ENCODE results near the gene NAA20.
A peak's percentile ranks its signal among the peaks of the same experiment; 100 is the strongest.

Gene NAA20

GRCh38 chr20:20021835-20022234 is 4.7 kb downstream of the NAA20 start:
- no peak for DNase-seq
- Mint-ChIP-seq H3K9me3 (no peaks in the 10 kb centered on the region), H3K27ac (peak overlapping the region; percentile 86), H3K27me3 (no peaks in the 10 kb centered on the region), H3K36me3 (ENCODE audit: low read depth) (peaks cover 90% of the 10 kb centered on the region), H3K4me3 (peak overlapping the region; percentile 10), H3K4me1 (ENCODE audit: low read depth) (peaks cover 60% of the 10 kb centered on the region)

- Mint-ChIP-seq H3K4me1 (ENCODE audit: low read depth) (peaks cover 57% of the 10 kb centered on the region), H3K27ac (peak overlapping the region; percentile 86)
- no peak for DNase-seq
These were observed 5.3 kb downstream of the NAA20 start for GRCh38 chr20:20022498-20022897.

GRCh38 chr20:20023395-20023794 is 6.2 kb downstream of the NAA20 start:
- Mint-ChIP-seq H3K27me3 (no peaks in the 10 kb centered on the region), H3K9me3 (no peaks in the 10 kb centered on the region), H3K4me1 (ENCODE audit: low read depth) (peaks cover 54% of the 10 kb centered on the region), H3K4me3 (no peak overlapping the region), H3K36me3 (ENCODE audit: low read depth) (peaks cover 96% of the 10 kb centered on the region), H3K27ac (peak overlapping the region; percentile 86)
- no peak for DNase-seq

More at GRCh38 chr20:20022498-20022897, 5.3 kb downstream of the NAA20 start:
- Mint-ChIP-seq H3K27me3 (no peaks in the 10 kb centered on the region), H3K4me3 (peak overlapping the region; percentile 6), H3K9me3 (no peaks in the 10 kb centered on the region), H3K36me3 (ENCODE audit: low read depth) (peaks cover 96% of the 10 kb centered on the region)

GRCh38 chr20:20024942-20025341 is 7.8 kb downstream of the NAA20 start:
- peak overlapping the region; percentile 13 for H3K27ac Mint-ChIP-seq
- peaks cover 40% of the 10 kb centered on the region for H3K4me1 Mint-ChIP-seq (ENCODE audit: low read depth)
- DNase-seq, result no peak
- no peaks in the 10 kb centered on the region for H3K27me3 Mint-ChIP-seq
- no peak overlapping the region for H3K4me3 Mint-ChIP-seq
- H3K9me3 Mint-ChIP-seq, result no peaks in the 10 kb centered on the region
- peaks cover 93% of the 10 kb centered on the region for H3K36me3 Mint-ChIP-seq (ENCODE audit: low read depth)

- Mint-ChIP-seq H3K27ac (no peak overlapping the region), H3K9me3 (no peaks in the 10 kb centered on the region), H3K36me3 (ENCODE audit: low read depth) (peaks cover 94% of the 10 kb centered on the region), H3K4me1 (ENCODE audit: low read depth) (peaks cover 20% of the 10 kb centered on the region), H3K27me3 (no peaks in the 10 kb centered on the region), H3K4me3 (no peak overlapping the region)
- no peak for DNase-seq
These were observed 10.1 kb downstream of the NAA20 start for GRCh38 chr20:20027284-20027683.

- peaks cover 93% of the 10 kb centered on the region for H3K36me3 Mint-ChIP-seq (ENCODE audit: low read depth)
- no peaks in the 10 kb centered on the region for H3K9me3 Mint-ChIP-seq
- H3K4me1 Mint-ChIP-seq (ENCODE audit: low read depth), result peaks cover 3% of the 10 kb centered on the region
- no peak overlapping the region for H3K4me3 Mint-ChIP-seq
- no peak for DNase-seq
- H3K27ac Mint-ChIP-seq, result peak overlapping the region; percentile 65
- H3K27me3 Mint-ChIP-seq, result no peaks in the 10 kb centered on the region
These were observed 14.6 kb downstream of the NAA20 start for GRCh38 chr20:20031790-20032189.

- no peak overlapping the region for H3K27ac Mint-ChIP-seq
These were observed 17.3 kb downstream of the NAA20 start for GRCh38 chr20:20034486-20034885.

GRCh38 chr20:20036756-20037155 is 19.6 kb downstream of the NAA20 start:
- Mint-ChIP-seq H3K27ac (peak overlapping the region; percentile 6), H3K4me3 (no peak overlapping the region), H3K36me3 (ENCODE audit: low read depth) (peaks cover 97% of the 10 kb centered on the region), H3K4me1 (ENCODE audit: low read depth) (peaks cover 1% of the 10 kb centered on the region), H3K9me3 (no peaks in the 10 kb centered on the region), H3K27me3 (no peaks in the 10 kb centered on the region)
- DNase-seq, result no peak

More at GRCh38 chr20:20034486-20034885, 17.3 kb downstream of the NAA20 start:
- peaks cover 96% of the 10 kb centered on the region for H3K36me3 Mint-ChIP-seq (ENCODE audit: low read depth)
- no peak for DNase-seq
- no peaks in the 10 kb centered on the region for H3K9me3 Mint-ChIP-seq
- H3K4me3 Mint-ChIP-seq, result no peak overlapping the region
- H3K4me1 Mint-ChIP-seq (ENCODE audit: low read depth), result peaks cover 3% of the 10 kb centered on the region
- no peaks in the 10 kb centered on the region for H3K27me3 Mint-ChIP-seq

GRCh38 chr20:20037960-20038359 is 20.8 kb downstream of the NAA20 start:
- H3K27me3 Mint-ChIP-seq, result no peaks in the 10 kb centered on the region

GRCh38 chr20:20038586-20038985 is 21.4 kb downstream of the NAA20 start:
- no peak overlapping the region for H3K4me3 Mint-ChIP-seq
- no peak for DNase-seq
- peaks cover 98% of the 10 kb centered on the region for H3K36me3 Mint-ChIP-seq (ENCODE audit: low read depth)
- H3K27ac Mint-ChIP-seq, result peak overlapping the region; percentile 48
- no peaks in the 10 kb centered on the region for H3K9me3 Mint-ChIP-seq
- H3K27me3 Mint-ChIP-seq, result no peaks in the 10 kb centered on the region
- peaks cover 1% of the 10 kb centered on the region for H3K4me1 Mint-ChIP-seq (ENCODE audit: low read depth)

More at GRCh38 chr20:20037960-20038359, 20.8 kb downstream of the NAA20 start:
- Mint-ChIP-seq H3K36me3 (ENCODE audit: low read depth) (peaks cover 98% of the 10 kb centered on the region), H3K27ac (no peak overlapping the region), H3K4me1 (ENCODE audit: low read depth) (peaks cover 1% of the 10 kb centered on the region), H3K4me3 (no peak overlapping the region), H3K9me3 (no peaks in the 10 kb centered on the region)
- no peak for DNase-seq

GRCh38 chr20:20039752-20040387 is 22.7 kb downstream of the NAA20 start:
- no peak overlapping the region for H3K27ac Mint-ChIP-seq
- no peaks in the 10 kb centered on the region for H3K27me3 Mint-ChIP-seq
- no peaks in the 10 kb centered on the region for H3K9me3 Mint-ChIP-seq
- H3K4me3 Mint-ChIP-seq, result no peak overlapping the region
- DNase-seq, result no peak
- peaks cover 1% of the 10 kb centered on the region for H3K4me1 Mint-ChIP-seq (ENCODE audit: low read depth)
- H3K36me3 Mint-ChIP-seq (ENCODE audit: low read depth), result peaks cover 97% of the 10 kb centered on the region

GRCh38 chr20:20051767-20052073 is 34.6 kb downstream of the NAA20 start:
- H3K36me3 Mint-ChIP-seq (ENCODE audit: low read depth), result peaks cover 51% of the 10 kb centered on the region
- H3K27me3 Mint-ChIP-seq, result peaks cover 6% of the 10 kb centered on the region
- DNase-seq, result no peak
- H3K27ac Mint-ChIP-seq, result peak overlapping the region; percentile 98
- H3K9me3 Mint-ChIP-seq, result no peaks in the 10 kb centered on the region
- peaks cover 27% of the 10 kb centered on the region for H3K4me1 Mint-ChIP-seq (ENCODE audit: low read depth)
- H3K4me3 Mint-ChIP-seq, result peak overlapping the region; percentile 99

GRCh38 chr20:20052074-20052970 is 35.2 kb downstream of the NAA20 start, which contains the start of the genes CFAP61 and CRNKL1:
TSS of gene CFAP61 (plus strand) at chr20:20052532. CDS start at chr20:20056654, 4,122 bp downstream.
TSS of gene CRNKL1 (minus strand) at chr20:20052466. CDS start at chr20:20052342, 124 bp downstream.
- H3K9me3 Mint-ChIP-seq, result no peaks in the 10 kb centered on the region
- H3K4me3 Mint-ChIP-seq, result peak within 1 kb of the TSS; percentile 99

GRCh38 chr20:20060234-20060998 is 43.3 kb downstream of the NAA20 start:
- Mint-ChIP-seq H3K9me3 (no peaks in the 10 kb centered on the region), H3K4me1 (ENCODE audit: low read depth) (no peaks in the 10 kb centered on the region), H3K4me3 (no peak overlapping the region), H3K36me3 (ENCODE audit: low read depth) (no peaks in the 10 kb centered on the region), H3K27me3 (peaks cover 28% of the 10 kb centered on the region), H3K27ac (no peak overlapping the region)
- DNase-seq, result no peak

More at GRCh38 chr20:20052074-20052970, 35.2 kb downstream of the NAA20 start, which contains the start of the genes CFAP61 and CRNKL1:
- peak; percentile 98 for DNase-seq
- H3K27ac Mint-ChIP-seq, result peak within 1 kb of the TSS; percentile 98
- peaks cover 7% of the 10 kb centered on the region for H3K27me3 Mint-ChIP-seq
- peaks cover 47% of the 10 kb centered on the region for H3K36me3 Mint-ChIP-seq (ENCODE audit: low read depth)
- peaks cover 27% of the 10 kb centered on the region for H3K4me1 Mint-ChIP-seq (ENCODE audit: low read depth)
